K562 (cell line): ENCODE measurements around the gene ELP5. TPM values are rescaled to one million over a fixed set of nuclear protein-coding genes. Genes with fewer than 3 reads are reported as not detected.

Source experiments
- ATAC-seq: fragments of 200-7000 bp; cut with Tn5 transposase; 3 replicates; pipeline ENCODE4 v1.9.1; 2020; ENCODE audit warnings: moderate library complexity
- BruUV-seq: library from RNA; stranded (reverse); fragments of 400-500 nt; replicated peaks from 2 replicates; lab custom pipeline; 2021; lab: Mats Ljungman, UMichigan
- CTCF ChIA-PET: fragments of 300-600 bp; formaldehyde crosslinking; extraction: SDS; loops from one replicate; lab custom pipeline; 2021; ENCODE audit warnings: low intra/inter-chr PET ratio; lab: Yijun Ruan, JAX
- POLR2A ChIA-PET: fragments of 300-600, 350-650 bp; sonication (Branson Sonifier 250); formaldehyde crosslinking; extraction: SDS; loops from one replicate; lab custom pipeline; 2021; ENCODE audit warnings: antibody characterized with exemption, inconsistent platforms; lab: Yijun Ruan, JAX
- DNase-seq, 4 experiments: peaks; one replicate each; pipeline versions ENCODE4 v3.0.0 to v3.0.0-alpha.2; 2011 to 2018; ENCODE audit warnings: low spot score in 3 of 4, mixed read lengths in 3 of 4; ENCODE audit errors: extremely low read depth in 1 of 4
- FAIRE-seq: peaks from 2 replicates; lab custom pipeline; 2011; peaks lifted over from hg19 to GRCh38; lab: Jason Lieb, UNC
- H2AFZ ChIP-seq: 2 replicates; pipeline ENCODE4 v1.6.0; 2011; ENCODE audit warnings: low read depth, low read length, control low read depth, inconsistent platforms
- H3K27ac ChIP-seq: fragments of 200-600 bp; 3 replicates; pipeline ENCODE4 v1.8.0; 2011; ENCODE audit warnings: low read depth, mild to moderate bottlenecking, control low read depth, inconsistent platforms, low read length, moderate library complexity, mixed read lengths; ENCODE audit errors: extremely low read depth
- H3K27me3 ChIP-seq, 2 experiments: fragments of 300-600 bp in 1 of 2; 2 replicates in 1 of 2; 3 replicates in 1 of 2; pipeline versions ENCODE4 v1.6.0 to v1.8.0; 2011; ENCODE audit warnings: inconsistent platforms in 2 of 2, low read length in 2 of 2, mild to moderate bottlenecking in 1 of 2, mixed read lengths in 1 of 2, moderate library complexity in 1 of 2; ENCODE audit not compliant: control insufficient read depth in 2 of 2, insufficient read depth in 2 of 2
- H3K36me3 ChIP-seq: fragments of 300-600 bp; 3 replicates; pipeline ENCODE4 v1.8.0; 2011; ENCODE audit warnings: mild to moderate bottlenecking, low read length, inconsistent platforms; ENCODE audit not compliant: control insufficient read depth, insufficient read depth
- H3K4me1 ChIP-seq, 2 experiments: fragments of 200-600 bp in 1 of 2; replicated peaks in 1 of 2; 2 replicates in 1 of 2; 3 replicates in 1 of 2; pipeline versions ENCODE4 v1.5.1 to v1.8.0; 2011; ENCODE audit warnings: inconsistent platforms in 2 of 2, low read length in 2 of 2, mild to moderate bottlenecking in 1 of 2, mixed read lengths in 1 of 2, moderate library complexity in 1 of 2; ENCODE audit not compliant: control insufficient read depth in 2 of 2, insufficient read depth in 2 of 2
- H3K4me2 ChIP-seq: 2 replicates; pipeline ENCODE4 v1.6.1; 2011; ENCODE audit warnings: low read length, control low read depth, inconsistent platforms, mixed read lengths; ENCODE audit not compliant: insufficient read depth
- H3K4me3 ChIP-seq: fragments of 200-600 bp; sonication (generic), shearing (Covaris generic); 2 replicates; pipeline ENCODE4 v1.5.1; 2016; ENCODE audit warnings: control low read depth, inconsistent platforms
- H3K79me2 ChIP-seq: fragments of 200-600 bp; 3 replicates; pipeline ENCODE4 v1.8.0; 2011; ENCODE audit warnings: low read length, inconsistent platforms; ENCODE audit not compliant: control insufficient read depth, insufficient read depth
- H3K9ac ChIP-seq, 2 experiments: 2 replicates each; pipeline versions ENCODE4 v1.6.0 to v1.6.1; 2011; ENCODE audit warnings: low read depth in 2 of 2, low read length in 2 of 2, control low read depth in 1 of 2, inconsistent platforms in 1 of 2, mild to moderate bottlenecking in 1 of 2, mixed read lengths in 1 of 2; ENCODE audit not compliant: insufficient read depth in 1 of 2
- H3K9me1 ChIP-seq: one replicate; pipeline ENCODE4 v1.6.0; 2011; ENCODE audit warnings: inconsistent platforms, mild to moderate bottlenecking, low read length, moderate library complexity; ENCODE audit not compliant: control insufficient read depth, insufficient read depth
- H3K9me3 ChIP-seq: replicated peaks from 2 replicates; pipeline ENCODE4 v1.5.1; 2011; ENCODE audit warnings: low read depth, low read length, inconsistent platforms; ENCODE audit not compliant: control insufficient read depth, insufficient read depth
- H4K20me1 ChIP-seq: replicated peaks from 2 replicates; pipeline ENCODE4 v1.6.1; 2011; ENCODE audit warnings: low read length, inconsistent platforms, mixed read lengths; ENCODE audit not compliant: control insufficient read depth, insufficient read depth
- CBX1 ChIP-seq: sonication (generic); IDR thresholded peaks from 2 replicates; pipeline ENCODE4 v1.6.1; 2016; ENCODE audit warnings: antibody characterized with exemption, low read depth, mild to moderate bottlenecking
- DLX4 ChIP-seq: fragments of 250-450 bp; sonication (Bioruptor Pico); IDR thresholded peaks from 2 replicates; pipeline ENCODE4 v1.6.1; 2021; ENCODE audit warnings: mild to moderate bottlenecking
- ZBTB7A ChIP-seq: IDR thresholded peaks from 2 replicates; pipeline ENCODE4 v1.6.1; 2011; ENCODE audit warnings: low read depth, mild to moderate bottlenecking, low read length, moderate library complexity, borderline replicate concordance; ENCODE audit not compliant: control insufficient read depth
- WGBS: fragments of 100-300 bp; shearing (Covaris generic); methylation state at CpG from one replicate; pipeline ENCODE4 v1.1.6; 2016; ENCODE audit warnings: low coverage, mixed read lengths; ENCODE audit not compliant: insufficient coverage; ENCODE audit errors: missing lambda C conversion rate; 5-methylcytosine and 5-hydroxymethylcytosine counted together
- in situ Hi-C: fragments of 300-500 bp; cut with MboI; formaldehyde crosslinking; loops from 4 replicates; pipeline ENCODE4 v1.15.0; 2018; ENCODE audit warnings: inconsistent platforms, mixed read lengths
- intact Hi-C: fragments of 100-400 bp; cut with micrococcal nuclease; formaldehyde crosslinking; loops from 2 replicates; pipeline ENCODE4 v1.14.2; 2022
- polyA plus RNA-seq, 8 experiments: library from polyadenylated mRNA; depleted of rRNA in 4 of 8; stranded (reverse) in 5 of 8; unstranded in 3 of 8; fragments of >200 nt; fragmentation: Nextera tagmentation in 2 of 8; fragmentation: Illumina TruSeq in 1 of 8; extraction: Ambion mirVana in 2 of 8; extraction: Trizol in 1 of 8; gene quantifications; 2 replicates each; pipeline versions ENCODE4 v1.2.1 to v1.2.3, GENCODE V29; 2011 to 2014; ENCODE audit warnings: inconsistent platforms in 1 of 8, missing spikeins in 1 of 8
- total RNA-seq, 7 experiments: library from RNA; depleted of rRNA in 6 of 7; stranded (reverse); fragments of >200 nt in 6 of 7; fragmentation: Illumina TruSeq in 2 of 7; extraction: Trizol in 2 of 7; gene quantifications; 2 replicates each; pipeline versions ENCODE4 v1.2.1 to v1.2.3, GENCODE V29; 2011 to 2021; ENCODE audit warnings: low replicate concordance in 1 of 7

Gene ELP5
- total and polyA plus RNA-seq, 9 of the 15 experiments (the other 6 are each of a cell fraction or from before 2014, with no cell fraction given): 25.7 to 77.9 (median 52.9) TPM

DNA sequence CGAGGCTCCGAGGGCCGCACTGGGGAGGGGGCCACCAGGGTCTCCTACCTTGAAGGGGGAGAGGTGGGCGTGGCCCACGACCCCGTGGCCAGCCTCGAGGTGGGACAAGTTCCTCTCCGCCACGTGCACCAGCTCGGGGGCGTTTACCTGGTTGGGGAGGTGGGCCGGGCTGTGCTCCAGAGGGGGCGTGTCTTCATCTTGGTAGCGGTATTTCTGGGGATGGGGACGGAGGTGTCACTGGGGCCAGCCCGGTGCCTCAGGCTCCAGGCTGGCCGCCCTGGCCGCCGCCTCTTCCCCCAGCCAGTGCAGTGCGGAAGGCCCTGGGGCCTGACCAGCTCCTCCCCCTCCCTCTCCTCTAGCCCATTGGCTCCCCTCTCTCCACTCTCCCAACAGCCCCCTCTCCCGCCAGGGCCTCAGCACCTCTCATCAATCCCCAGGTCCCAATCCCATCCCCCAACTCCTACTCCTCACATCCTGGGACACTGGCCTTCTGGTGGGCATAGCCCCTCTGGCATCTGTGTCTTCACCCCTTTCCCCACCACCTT is 43.9 kb upstream of the ELP5 start:
- POLR2A ChIA-PET: interaction anchor here (1.0 to 1.1 kb wide), 2 partner anchors 12 to 13 kb away, joined by 3 read pairs; partner anchors contain the start of genes ACADVL and DLG4
- Histone ChIP-seq H3K27me3 (no peaks in the 10 kb centered on the region), H2AFZ (no peak overlapping the region), H3K79me2 (peaks cover 7% of the 10 kb centered on the region; the same call in 2 of the 3 replicates), H3K36me3 (peaks cover 8% of the 10 kb centered on the region; the same call in 1 of the 3 replicates), H3K4me3 (no peak overlapping the region), H3K27ac (no peak overlapping the region), H3K9me1 (no peaks in the 10 kb centered on the region), H3K9me3 (no peaks in the 10 kb centered on the region), H3K4me2 (no peak overlapping the region), H3K9ac (no peak overlapping the region), H4K20me1 (peaks cover 3% of the 10 kb centered on the region; the same call in 1 of the 2 replicates), H3K4me1 (peaks cover 7 to 38% of the 10 kb centered on the region in 2 experiments; a peak in 4 of 5 replicates)
- no TSS peak for BruUV-seq
- TF ChIP-seq ZBTB7A: peak; percentile 28; the same call in 1 of the 2 replicates
- no peak for TF ChIP-seq CBX1
- no peak for TF ChIP-seq DLX4
- WGBS: 39% methylated on average over 6 of the region's 21 CpGs
- in situ Hi-C loops (no loop called here), intact Hi-C loops (no loop called here)
- FAIRE-seq: no peak
- no peak for DNase-seq
- CTCF ChIA-PET: no interaction called here
- ATAC-seq: no peak
